GM18505 (cell line): Measurements from ENCODE around the gene CAPN15.

Experiments
- ATAC-seq: cut with Tn5 transposase; IDR thresholded peaks from one replicate; pipeline ENCODE4 v1.9.1; 2021; ENCODE audit not compliant: unreplicated experiment
- POLR2A ChIP-seq: IDR thresholded peaks from 4 replicates; pipeline ENCODE4 v1.6.1; 2011; ENCODE audit warnings: borderline replicate concordance; ENCODE audit not compliant: insufficient read depth, insufficient read length; ENCODE audit errors: extremely low read depth

The CAPN15 gene

DNA sequence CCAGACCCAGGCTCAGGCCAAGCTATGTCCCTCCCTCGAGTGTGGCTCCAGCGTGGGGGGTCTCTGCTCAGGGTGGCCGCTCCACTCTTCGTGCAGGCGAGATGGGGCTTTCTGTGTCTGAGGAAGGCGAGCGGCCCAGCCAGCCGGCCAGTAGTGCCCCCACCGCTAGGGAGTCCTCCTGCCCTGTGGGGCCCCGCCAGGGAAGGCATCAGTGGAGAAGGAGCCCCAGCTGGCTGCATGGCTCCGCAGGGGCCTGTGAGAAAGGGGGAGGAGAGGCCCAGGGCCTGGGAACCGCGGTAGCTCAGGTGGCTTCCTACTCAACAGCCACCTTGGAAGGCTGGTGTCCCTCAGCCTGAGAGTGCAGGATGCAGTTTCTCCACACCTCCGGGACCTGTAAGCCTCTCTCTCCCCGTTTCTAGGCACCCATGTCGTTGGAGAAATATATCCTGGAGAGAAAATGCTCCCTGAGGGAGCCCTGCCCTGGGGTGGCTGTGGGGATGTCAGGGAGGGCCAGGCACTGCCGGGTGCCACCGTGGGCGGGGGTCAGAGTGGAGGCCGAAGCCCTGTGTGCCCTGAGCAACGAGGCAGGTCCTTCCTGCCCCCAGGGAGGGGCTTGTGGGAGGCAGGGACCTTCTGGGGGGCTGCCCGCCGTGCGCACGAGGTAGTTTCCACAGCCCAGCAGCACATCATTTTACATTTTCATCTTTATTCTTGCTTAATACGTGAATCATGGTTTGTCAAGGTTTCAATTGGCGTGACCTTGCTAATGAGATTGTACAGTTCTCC lies 45.5 kb downstream of the CAPN15 start:
- ATAC-seq: no peak
- TF ChIP-seq POLR2A: no peak

- no peak for ATAC-seq
- no peak for TF ChIP-seq POLR2A
These were observed 46.7 kb downstream of the CAPN15 start for GRCh38 chr16:574021-574760.

GRCh38 chr16:575354-576196 lies 48.1 kb downstream of the CAPN15 start:
- ATAC-seq: no peak

GRCh38 chr16:576197-576822 lies 48.8 kb downstream of the CAPN15 start:
- no peak for ATAC-seq
- no peak for TF ChIP-seq POLR2A

More at GRCh38 chr16:575354-576196, 48.1 kb downstream of the CAPN15 start:
- no peak for TF ChIP-seq POLR2A

DNA sequence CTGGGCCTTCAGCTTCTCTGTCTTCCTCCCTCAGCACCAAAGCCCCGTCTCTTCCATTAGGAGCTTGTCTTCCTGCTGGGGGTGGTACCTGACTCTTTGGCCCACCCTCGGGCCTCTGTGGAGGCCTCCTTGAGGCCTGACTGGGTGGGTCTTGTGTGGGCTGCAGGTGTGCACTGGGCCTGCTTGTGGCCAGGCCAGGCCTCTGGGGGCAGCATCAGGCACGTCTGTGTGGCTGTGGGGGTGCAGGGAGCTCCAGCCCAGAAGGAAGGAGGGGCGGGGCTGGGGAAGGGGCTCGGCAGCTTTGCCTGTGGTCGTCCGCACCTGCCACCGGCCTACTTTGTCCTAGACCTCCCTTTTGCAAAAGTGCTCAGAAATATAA lies 49.3 kb downstream of the CAPN15 start:
- no peak for ATAC-seq
- TF ChIP-seq POLR2A: no peak

DNA sequence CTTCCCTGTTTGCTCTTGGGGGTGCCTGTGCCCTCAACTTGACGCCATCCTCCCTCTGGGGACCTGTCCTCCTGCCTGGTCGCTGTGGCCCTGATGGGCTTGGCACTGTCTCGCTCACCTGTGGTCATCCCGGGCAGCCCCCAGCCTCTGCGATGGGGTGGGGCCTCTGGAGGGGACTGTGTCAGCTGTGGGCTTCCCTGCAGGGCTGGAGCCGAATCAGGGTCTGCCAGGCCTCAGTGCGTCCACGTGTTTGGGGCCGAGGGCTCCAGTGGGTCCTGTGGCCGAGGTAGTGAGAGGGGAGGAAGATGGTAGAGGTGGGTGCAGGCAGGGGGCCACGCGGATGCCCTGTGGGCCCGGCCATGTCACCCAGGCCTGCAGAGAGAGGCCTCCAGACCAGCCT lies 50.3 kb downstream of the CAPN15 start:
- TF ChIP-seq POLR2A: no peak
- no peak for ATAC-seq

GRCh38 chr16:578232-578869 lies 50.8 kb downstream of the CAPN15 start:
- no peak for ATAC-seq

DNA sequence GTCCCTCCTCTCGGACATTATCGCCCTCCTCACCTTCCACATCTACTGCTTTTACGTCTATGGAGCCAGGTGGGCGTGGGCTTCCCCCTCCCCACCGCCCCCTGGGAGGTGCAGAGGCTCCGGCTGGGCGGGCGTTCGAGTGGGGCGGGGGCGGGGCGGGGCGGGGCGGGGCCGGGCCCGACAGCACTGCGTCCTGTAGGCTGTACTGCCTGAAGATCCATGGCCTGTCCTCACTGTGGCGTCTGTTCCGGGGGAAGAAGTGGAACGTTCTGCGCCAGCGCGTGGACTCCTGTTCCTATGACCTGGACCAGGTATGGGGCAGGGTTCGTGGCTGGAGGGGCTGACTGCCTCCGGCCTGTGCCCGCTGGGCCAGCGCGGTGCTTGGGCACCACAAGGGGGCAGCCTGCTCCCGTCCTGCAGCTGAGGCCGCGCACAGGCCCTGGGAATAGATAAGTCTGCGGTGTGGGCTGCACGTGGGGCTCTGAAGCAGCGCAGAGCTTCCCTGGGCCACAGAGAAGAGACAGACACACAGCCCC lies 51.4 kb downstream of the CAPN15 start:
- ATAC-seq: no peak
- no peak for TF ChIP-seq POLR2A

More at GRCh38 chr16:578232-578869, 50.8 kb downstream of the CAPN15 start:
- no peak for TF ChIP-seq POLR2A

GRCh38 chr16:580141-580945 lies 52.8 kb downstream of the CAPN15 start:
- TF ChIP-seq POLR2A: no peak

GRCh38 chr16:580946-581498 lies 53.5 kb downstream of the CAPN15 start:
- ATAC-seq: no peak
- no peak for TF ChIP-seq POLR2A

More at GRCh38 chr16:580141-580945, 52.8 kb downstream of the CAPN15 start:
- no peak for ATAC-seq

DNA sequence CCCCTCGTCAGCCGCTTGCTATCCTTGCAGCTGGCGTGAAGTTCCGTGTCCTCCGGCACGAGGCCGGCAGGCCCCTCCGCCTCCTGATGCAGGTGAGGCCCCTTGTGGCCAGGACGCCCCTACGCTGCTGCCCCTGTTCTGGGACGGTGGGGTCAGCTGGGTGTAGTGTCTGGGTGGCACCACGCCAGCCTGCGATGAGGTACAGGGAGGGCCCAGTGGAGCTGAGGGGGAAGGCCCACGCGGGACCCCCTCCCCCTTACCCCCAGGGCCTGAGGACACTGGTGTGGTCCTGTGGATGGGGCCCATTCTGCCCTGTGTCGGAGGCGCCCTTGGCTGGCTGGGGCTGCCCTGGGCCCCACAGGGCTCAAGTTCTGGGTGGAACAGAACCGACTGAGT lies 54.7 kb downstream of the CAPN15 start:
- no peak for ATAC-seq
- TF ChIP-seq POLR2A: no peak

- no peak for TF ChIP-seq POLR2A
- no peak for ATAC-seq
These were observed 55.3 kb downstream of the CAPN15 start for GRCh38 chr16:582614-583331.
